ENCODE measurements around the gene HRH3.

HRH3 gene

GRCh38 chr20:62228982-62229545 is 9.0 kb upstream of the HRH3 start:
- no peak for FAIRE-seq

- no peak for FAIRE-seq
Observed at GRCh38 chr20:62227977-62228958, 8.2 kb upstream of the HRH3 start.

GRCh38 chr20:62227591-62227976 is 7.5 kb upstream of the HRH3 start:
- FAIRE-seq = no peak

DNA sequence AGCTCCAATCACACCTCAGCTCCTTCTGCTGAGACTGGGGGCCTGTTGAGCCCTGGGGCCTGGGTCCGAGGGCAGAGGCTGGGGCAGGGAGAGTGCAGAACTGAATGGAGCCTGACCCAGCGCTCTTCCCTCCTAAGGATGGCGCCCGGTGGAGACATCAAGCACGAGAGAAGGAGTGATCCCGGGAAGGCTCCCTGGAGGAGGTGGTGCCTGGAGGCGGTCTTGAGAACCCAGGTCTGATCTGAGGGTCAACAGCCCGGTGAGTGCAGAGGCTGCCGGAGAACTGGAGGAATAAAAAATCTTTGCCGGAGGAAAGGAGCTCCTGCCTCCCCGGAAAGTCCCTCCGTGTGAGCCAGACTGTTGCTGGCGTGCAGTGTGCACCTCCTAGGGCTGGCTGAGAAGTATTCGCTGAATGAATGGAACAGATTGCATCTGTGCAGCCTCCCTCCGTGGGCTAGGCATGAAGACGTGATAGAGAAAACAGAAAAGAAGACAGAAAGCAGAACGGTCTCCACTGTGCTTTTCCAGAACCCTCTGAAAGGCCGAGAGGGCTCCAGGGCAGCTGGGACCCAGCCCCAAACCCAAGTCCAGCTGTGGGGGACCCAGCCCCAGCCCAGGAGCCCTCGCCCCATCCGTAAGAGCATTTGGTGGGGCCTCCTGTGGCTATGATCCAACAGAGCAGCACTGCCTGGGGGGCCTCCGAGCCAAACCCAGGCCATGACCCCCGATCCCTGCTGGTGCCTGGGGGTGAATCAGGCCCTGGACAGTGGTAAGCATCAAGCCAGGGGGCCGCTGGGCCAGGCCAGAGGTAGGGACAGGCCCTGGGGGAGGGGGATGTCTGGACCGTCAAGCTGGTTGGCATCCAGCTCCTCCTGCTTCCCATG is 6.9 kb upstream of the HRH3 start:
- FAIRE-seq = no peak

DNA sequence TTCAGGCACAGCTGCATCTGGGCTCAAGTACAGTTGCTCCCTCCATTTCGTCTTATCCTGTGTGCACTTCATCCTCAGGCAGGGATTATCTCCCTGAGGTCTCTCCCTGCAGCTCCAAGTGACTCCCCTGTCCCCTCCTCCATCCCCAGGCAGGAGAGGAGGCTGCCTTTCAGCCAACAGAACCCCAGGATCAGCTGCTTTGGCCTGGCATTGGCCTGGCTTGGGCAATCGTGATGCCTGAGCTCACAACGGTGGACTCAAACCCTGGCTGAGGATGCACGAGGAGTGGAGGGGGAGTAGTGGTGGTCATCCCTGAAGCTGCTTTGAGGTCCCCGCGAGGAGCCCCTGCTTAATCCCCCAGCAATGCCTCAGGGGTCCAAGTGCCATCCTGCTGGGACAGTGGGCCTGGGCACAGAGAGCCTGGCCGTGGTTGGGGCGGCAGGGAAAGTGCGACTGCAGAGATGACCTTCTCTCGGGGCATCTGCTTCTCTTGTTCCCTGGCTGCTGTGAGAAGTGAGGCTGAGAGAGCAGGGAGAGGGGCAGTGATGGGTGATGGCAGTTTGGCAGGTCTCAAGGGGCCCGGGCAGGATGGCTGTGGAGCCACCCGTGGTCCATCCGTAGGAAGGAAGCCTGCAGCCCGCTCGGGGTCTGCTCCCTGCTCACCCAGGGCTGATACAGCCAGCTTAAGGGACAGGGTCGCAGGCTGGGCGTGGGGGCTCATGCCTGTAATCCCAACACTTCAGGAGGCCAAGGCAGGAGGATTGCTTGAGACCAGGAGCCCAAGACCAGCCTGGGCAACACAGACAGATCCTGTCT is 6.0 kb upstream of the HRH3 start:
- no peak for FAIRE-seq

- FAIRE-seq = no peak
Observed at GRCh38 chr20:62225026-62225425, 4.9 kb upstream of the HRH3 start.

- FAIRE-seq = no peak
Observed at GRCh38 chr20:62224113-62224855, 4.2 kb upstream of the HRH3 start.

GRCh38 chr20:62223571-62223970 is 3.5 kb upstream of the HRH3 start:
- no peak for FAIRE-seq

- FAIRE-seq = no peak
Observed at GRCh38 chr20:62222972-62223371, 2.9 kb upstream of the HRH3 start.

GRCh38 chr20:62222266-62222850 is 2.3 kb upstream of the HRH3 start:
- FAIRE-seq = no peak

GRCh38 chr20:62220666-62221568 is 839 bp upstream of the HRH3 start:
- FAIRE-seq = no peak

DNA sequence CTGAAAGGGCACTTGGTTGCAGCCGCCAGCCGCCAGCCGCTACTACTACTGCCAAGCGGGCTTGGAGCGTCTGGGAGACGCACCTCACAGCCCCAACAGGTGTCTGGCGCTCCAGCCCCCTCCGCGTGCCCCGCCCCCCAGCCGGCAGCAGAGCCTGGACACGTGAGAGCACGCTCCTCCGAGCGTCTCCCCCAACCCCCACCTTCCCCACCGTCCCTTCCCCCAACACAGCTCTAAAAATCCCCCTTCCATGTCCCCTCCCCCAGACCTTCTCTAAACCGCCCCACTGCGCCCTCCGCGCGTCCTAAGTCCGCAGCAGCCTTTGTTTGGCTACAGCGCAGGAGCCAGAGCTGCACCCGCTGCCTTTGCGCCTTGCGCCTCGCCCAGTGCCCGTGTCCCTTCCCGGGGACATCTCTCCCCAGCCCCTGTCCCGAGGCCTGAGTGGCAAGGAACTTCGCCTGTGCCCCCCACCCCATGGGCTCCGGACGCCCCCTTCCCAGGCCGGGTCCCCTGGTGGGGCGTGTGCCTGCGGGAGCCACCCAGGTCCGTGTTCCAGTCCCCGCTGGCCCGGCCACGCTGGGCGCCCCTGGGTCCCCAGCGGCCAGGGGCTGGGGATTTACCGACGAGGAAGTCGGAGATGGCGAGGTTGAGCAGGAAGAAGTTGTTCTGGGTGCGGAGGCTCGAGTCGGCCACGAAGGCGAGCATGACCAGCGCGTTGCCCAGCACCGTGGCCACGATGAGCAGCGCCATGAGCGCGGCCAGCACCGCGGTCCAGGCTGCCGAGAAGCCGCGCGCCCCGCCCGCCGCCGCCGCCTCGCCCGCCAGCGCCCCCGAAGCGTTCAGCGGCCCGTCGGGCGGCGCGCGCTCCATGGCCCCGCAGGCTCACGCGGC is 732 bp downstream of the HRH3 start:
- FAIRE-seq = no peak

DNA sequence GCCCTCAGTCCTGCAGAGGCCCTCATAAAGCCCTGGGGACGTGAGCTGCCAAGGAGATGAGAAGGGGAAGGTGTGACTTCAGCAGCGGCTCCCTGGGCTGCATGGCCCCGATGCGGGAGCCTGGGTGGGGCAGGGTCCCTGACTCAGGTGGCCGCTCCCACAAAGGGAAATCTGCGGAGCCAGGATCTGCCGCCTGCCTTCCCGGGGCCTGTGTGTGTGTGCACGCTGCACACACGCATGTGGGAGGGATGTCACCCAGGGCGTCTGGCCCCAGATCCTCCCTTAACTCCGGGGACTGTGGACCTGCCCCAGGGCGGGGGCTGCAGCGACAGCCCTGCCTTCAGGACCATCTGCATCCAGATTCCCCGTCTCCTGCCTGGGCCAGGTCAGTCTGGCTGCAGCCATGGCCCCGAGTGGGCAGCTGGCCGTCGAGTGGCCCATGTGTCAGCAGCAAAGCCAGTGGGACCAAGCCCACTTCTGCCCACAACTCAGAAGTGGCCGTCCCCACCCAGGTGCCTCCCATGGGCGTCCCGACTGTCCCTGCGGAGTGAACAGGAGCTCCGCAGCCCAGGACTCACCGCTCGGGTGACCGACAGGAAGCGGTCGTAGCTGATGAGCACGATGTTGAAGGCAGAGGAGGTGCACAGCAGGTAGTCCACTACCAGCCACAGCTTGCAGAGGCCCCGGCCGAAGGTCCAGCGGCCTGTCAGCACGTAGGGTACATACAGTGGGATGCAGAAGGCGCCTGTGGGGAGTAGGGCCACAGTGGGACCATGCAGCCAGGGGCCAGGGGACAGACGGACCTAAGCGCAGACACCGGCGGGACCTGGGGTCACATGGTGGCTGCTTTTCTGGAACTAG is 1.9 kb downstream of the HRH3 start:
- FAIRE-seq = no peak

GRCh38 chr20:62216636-62217566 is 3.2 kb downstream of the HRH3 start:
- no peak for FAIRE-seq

DNA sequence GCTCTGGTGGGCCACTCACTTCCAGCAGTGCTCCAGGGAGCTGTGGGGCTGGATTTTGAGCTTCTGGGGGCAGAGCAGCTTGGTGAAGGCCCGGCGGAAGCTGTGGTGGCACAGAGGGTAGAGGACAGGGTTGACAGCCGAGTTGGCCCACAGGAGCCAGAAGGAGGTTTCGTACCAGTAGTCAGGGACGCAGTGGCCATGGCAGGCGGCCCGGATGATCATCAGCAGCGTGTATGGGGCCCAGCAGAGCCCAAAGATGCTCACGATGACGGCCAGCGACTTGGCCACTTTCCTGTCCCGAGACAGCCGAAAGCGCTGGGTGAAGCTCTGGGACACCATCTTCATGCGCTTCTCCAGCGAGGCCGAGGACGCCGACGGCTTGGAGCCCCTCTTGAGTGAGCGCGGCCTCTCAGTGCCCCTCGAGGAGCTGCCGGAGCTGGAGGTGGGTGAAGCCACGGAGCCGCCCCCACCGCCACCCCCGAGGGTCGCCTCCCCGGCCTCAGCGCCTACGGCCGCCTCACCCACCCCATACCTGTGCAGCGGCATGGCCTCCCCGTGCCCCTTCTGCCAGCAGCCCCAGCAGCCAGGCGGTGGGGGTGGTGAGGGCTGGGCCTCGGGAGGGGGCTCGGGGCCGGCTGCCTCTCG is 4.0 kb downstream of the HRH3 start:
- no peak for FAIRE-seq

Measured in TTC549 (cell line).